Erythroblast (primary cell): Measurements from ENCODE around the gene DCDC2B.

Source experiments
- GATA1 ChIP-seq: IDR thresholded peaks from 2 replicates; pipeline ENCODE4 v1.6.1; 2011; ENCODE audit warnings: low read depth, mild to moderate bottlenecking, control low read depth, low read length, moderate library complexity
- POLR2A ChIP-seq: IDR thresholded peaks from 2 replicates; pipeline ENCODE4 v1.6.1; 2011; ENCODE audit warnings: mild to moderate bottlenecking, low read length

GRCh38 chr1:32215629-32216480 lies 7.0 kb downstream of the DCDC2B start:
- TF ChIP-seq POLR2A (no peak), GATA1 (no peak)
